WI38 (cell line): ENCODE results near the gene TNFAIP8L3.
A peak's percentile ranks its signal among the peaks of the same experiment; 100 is the strongest.
"Not testable (repeated sequence)": the region's sequence is repeated elsewhere in the genome, so short reads cannot be mapped to it uniquely, and the experiment has no call there.

Source experiments
- H3K4me3 ChIP-seq: 2 replicates; pipeline ENCODE4 v1.5.1; 2011; ENCODE audit warnings: low read depth, mild to moderate bottlenecking, control low read depth, low read length
- CTCF ChIP-seq: IDR thresholded peaks from 2 replicates; pipeline ENCODE4 v1.5.1; 2012; ENCODE audit warnings: low read depth, mild to moderate bottlenecking, control low read depth, low read length

Gene TNFAIP8L3

GRCh38 chr15:51094606-51095569 is at the start of gene TNFAIP8L3:
TSS of gene TNFAIP8L3 (minus strand) at chr15:51094906. CDS start at chr15:51094595, 311 bp downstream.
- TF ChIP-seq CTCF, result no peak
- peak within 1 kb of the TSS; percentile 56 for H3K4me3 ChIP-seq

GRCh38 chr15:51144021-51144532 is 49.4 kb upstream of the TNFAIP8L3 start:
- H3K4me3 ChIP-seq, result no peak overlapping the region
- no peak for TF ChIP-seq CTCF

- H3K4me3 ChIP-seq, result not testable (repeated sequence)
Observed at GRCh38 chr15:51140347-51140746, 45.6 kb upstream of the TNFAIP8L3 start.

GRCh38 chr15:51139091-51139490 is 44.4 kb upstream of the TNFAIP8L3 start:
- no peak for TF ChIP-seq CTCF
- no peak overlapping the region for H3K4me3 ChIP-seq

DNA sequence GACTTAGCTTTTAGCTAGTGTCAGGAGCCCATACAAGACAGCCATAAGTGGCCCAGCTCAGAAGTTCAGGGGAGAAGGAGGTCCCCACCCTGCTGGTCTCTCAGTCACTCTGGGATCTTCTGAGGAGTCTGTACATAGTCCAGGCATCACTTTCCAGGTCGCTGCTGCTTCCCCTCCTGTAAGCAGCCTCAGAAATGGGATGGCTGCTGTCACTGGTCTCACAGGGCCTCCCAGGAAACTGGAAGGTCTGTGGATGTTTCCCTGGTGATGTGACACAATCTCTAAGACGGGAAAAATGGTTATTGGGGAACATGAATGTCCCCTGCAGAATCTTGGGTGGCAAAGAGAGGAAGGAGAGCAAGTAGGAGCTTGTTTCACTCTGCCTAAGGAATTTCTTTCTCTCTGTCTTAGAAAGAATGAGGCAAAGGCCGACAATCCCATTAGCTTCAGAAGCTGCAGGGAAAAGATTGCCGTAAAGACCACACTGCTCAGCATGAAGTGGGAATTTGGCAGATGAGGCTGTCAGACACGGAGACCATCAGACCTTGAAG is 43.2 kb upstream of the TNFAIP8L3 start:
- H3K4me3 ChIP-seq, result no peak overlapping the region
- TF ChIP-seq CTCF, result no peak

GRCh38 chr15:51137024-51137423 is 42.3 kb upstream of the TNFAIP8L3 start:
- H3K4me3 ChIP-seq, result no peak overlapping the region
- no peak for TF ChIP-seq CTCF

GRCh38 chr15:51135276-51135675 is 40.6 kb upstream of the TNFAIP8L3 start:
- no peak overlapping the region for H3K4me3 ChIP-seq
- no peak for TF ChIP-seq CTCF
